Activated CD8-positive, alpha-beta T cell treated with anti-CD3 and anti-CD28 coated beads for 36 hours (primary cell): ENCODE data around the gene CELSR1. TPM values are rescaled to one million over a fixed set of nuclear protein-coding genes. Genes with fewer than 3 reads are reported as not detected.
"Not testable (repeated sequence)": the region's sequence is repeated elsewhere in the genome, so short reads cannot be mapped to it uniquely, and the experiment has no call there.

Experiments used
- ATAC-seq: fragments of 200-7000 bp; cut with Tn5 transposase; one replicate; pipeline ENCODE4 v1.10.0; 2021; ENCODE audit warnings: mild to moderate bottlenecking, moderate library complexity
- CTCF ChIA-PET: fragments of 350-600 bp; sonication (Branson Sonifier 250); formaldehyde crosslinking; loops from one replicate; lab custom pipeline; 2021; ENCODE audit warnings: antibody characterized with exemption; lab: Charles Lee
- POLR2A ChIA-PET: fragments of 350-600 bp; sonication (Branson Sonifier 250); formaldehyde crosslinking; loops from one replicate; lab custom pipeline; 2021; ENCODE audit warnings: antibody characterized with exemption; lab: Charles Lee
- DNase-seq: peaks from one replicate; pipeline ENCODE4 v3.0.0-alpha.2; 2020
- H3K27ac Mint-ChIP-seq: one replicate; pipeline ENCODE4 v1.8.0; 2021; ENCODE audit warnings: mild to moderate bottlenecking, mixed read lengths
- H3K27me3 Mint-ChIP-seq: one replicate; pipeline ENCODE4 v1.8.0; 2021; ENCODE audit warnings: mixed read lengths
- H3K36me3 Mint-ChIP-seq: one replicate; pipeline ENCODE4 v1.8.0; 2021; ENCODE audit warnings: low read depth, mixed read lengths
- H3K4me1 Mint-ChIP-seq: one replicate; pipeline ENCODE4 v1.8.0; 2021; ENCODE audit warnings: low read depth, mixed read lengths
- H3K4me3 Mint-ChIP-seq: one replicate; pipeline ENCODE4 v1.8.0; 2021; ENCODE audit warnings: mild to moderate bottlenecking, moderate library complexity, mixed read lengths
- H3K9me3 Mint-ChIP-seq: one replicate; pipeline ENCODE4 v1.8.0; 2021; ENCODE audit warnings: mixed read lengths
- intact Hi-C: fragments of 100-400 bp; cut with micrococcal nuclease; formaldehyde crosslinking; loops from one replicate; pipeline ENCODE4 v1.10.0; 2022
- total RNA-seq, 2 experiments: library from RNA; stranded (reverse); gene quantifications; one replicate each; pipeline ENCODE4 v1.2.3, GENCODE V29; 2021
- TF ChIP-seq, protein P1 (sequence below): fragments of 200-600 bp; IDR thresholded peaks from one replicate; pipeline ENCODE4 v1.8.0; 2022; ENCODE audit warnings: antibody characterized with exemption, mild to moderate bottlenecking

Gene CELSR1
- total RNA-seq, 2 experiments from 2014 or later: 0.25 to 0.36 TPM

- no peak overlapping the region for H3K4me3 Mint-ChIP-seq
- POLR2A ChIA-PET: interaction anchor here (0.9 kb wide), 1 partner anchor 18 kb away, joined by 3 read pairs; no protein-coding TSS in a partner anchor
- H3K4me1 Mint-ChIP-seq: peaks cover 11% of the 10 kb centered on the region
- peaks cover 10% of the 10 kb centered on the region for H3K27me3 Mint-ChIP-seq
- H3K36me3 Mint-ChIP-seq: no peaks in the 10 kb centered on the region
- ATAC-seq (no peak), DNase-seq (no peak)
- TF ChIP-seq, protein P1, sequence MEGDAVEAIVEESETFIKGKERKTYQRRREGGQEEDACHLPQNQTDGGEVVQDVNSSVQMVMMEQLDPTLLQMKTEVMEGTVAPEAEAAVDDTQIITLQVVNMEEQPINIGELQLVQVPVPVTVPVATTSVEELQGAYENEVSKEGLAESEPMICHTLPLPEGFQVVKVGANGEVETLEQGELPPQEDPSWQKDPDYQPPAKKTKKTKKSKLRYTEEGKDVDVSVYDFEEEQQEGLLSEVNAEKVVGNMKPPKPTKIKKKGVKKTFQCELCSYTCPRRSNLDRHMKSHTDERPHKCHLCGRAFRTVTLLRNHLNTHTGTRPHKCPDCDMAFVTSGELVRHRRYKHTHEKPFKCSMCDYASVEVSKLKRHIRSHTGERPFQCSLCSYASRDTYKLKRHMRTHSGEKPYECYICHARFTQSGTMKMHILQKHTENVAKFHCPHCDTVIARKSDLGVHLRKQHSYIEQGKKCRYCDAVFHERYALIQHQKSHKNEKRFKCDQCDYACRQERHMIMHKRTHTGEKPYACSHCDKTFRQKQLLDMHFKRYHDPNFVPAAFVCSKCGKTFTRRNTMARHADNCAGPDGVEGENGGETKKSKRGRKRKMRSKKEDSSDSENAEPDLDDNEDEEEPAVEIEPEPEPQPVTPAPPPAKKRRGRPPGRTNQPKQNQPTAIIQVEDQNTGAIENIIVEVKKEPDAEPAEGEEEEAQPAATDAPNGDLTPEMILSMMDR: no peak
- no peak overlapping the region for H3K27ac Mint-ChIP-seq
- CTCF ChIA-PET: interaction anchor here (1.7 kb wide), 1 partner anchor 135 kb away, joined by 4 read pairs; no protein-coding TSS in a partner anchor
- intact Hi-C loops: no loop called here
- no peaks in the 10 kb centered on the region for H3K9me3 Mint-ChIP-seq
These were observed 34.8 kb downstream of the CELSR1 start for GRCh38 chr22:46502440-46503175.

DNA sequence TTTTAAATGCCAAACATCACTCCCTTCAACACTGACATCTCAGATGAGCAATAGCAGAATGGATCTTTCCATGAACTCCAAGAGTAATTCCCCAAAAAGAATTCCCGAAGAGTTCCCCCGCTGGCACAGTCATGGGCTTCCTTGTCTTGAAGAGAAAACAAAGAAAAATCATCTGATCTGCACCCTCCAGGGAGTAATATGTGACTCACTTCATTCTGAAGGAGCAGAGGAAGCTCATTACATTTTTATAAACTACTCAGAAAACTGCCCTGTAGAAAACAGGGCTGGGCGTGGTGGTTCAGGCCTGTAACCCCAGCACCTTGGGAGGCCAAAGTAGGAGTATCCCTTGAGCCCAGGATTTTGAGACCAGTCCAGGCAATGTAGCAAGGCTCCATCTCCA, 35.7 kb downstream of the CELSR1 start:
- Mint-ChIP-seq H3K27me3 (peaks cover 10% of the 10 kb centered on the region), H3K36me3 (no peaks in the 10 kb centered on the region), H3K27ac (no peak overlapping the region), H3K4me1 (peaks cover 11% of the 10 kb centered on the region), H3K4me3 (no peak overlapping the region), H3K9me3 (no peaks in the 10 kb centered on the region)
- no peak for ATAC-seq
- DNase-seq: no peak
- TF ChIP-seq, protein P1: no peak
- ChIA-PET CTCF (interaction anchor here (1.7 kb wide), 1 partner anchor 134 kb away, joined by 4 read pairs; no protein-coding TSS in a partner anchor), POLR2A (no interaction called here)
- intact Hi-C loops: no loop called here

DNA sequence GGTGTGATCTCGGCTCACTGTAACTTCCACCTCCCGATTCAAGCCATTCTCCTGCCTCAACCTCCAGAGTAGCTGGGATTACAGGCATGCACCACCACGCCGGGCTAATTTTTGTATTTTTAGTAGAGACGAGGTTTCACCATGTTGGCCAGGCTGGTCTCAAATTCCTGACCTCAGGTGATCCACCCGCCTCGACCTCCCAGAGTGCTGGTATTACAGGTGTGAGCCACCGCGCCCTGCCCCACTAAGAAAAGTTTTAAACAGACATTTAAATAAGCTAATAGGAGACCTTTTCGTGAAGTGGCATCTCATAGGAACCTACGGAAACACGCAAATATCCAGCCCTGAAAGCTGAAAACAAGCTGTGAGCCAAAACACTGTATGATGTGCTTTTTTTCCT, 36.2 kb downstream of the CELSR1 start:
- CTCF ChIA-PET: interaction anchor here (1.4 to 1.7 kb wide), 2 partner anchors 133 to 134 kb away, joined by 3 to 4 read pairs; no protein-coding TSS in a partner anchor
- DNase-seq, H3K4me3 Mint-ChIP-seq, H3K27ac Mint-ChIP-seq, POLR2A ChIA-PET, H3K36me3 Mint-ChIP-seq, H3K9me3 Mint-ChIP-seq, intact Hi-C loops, ATAC-seq: not testable (repeated sequence)
- H3K4me1 Mint-ChIP-seq: peaks cover 11% of the 10 kb centered on the region
- H3K27me3 Mint-ChIP-seq: peaks cover 10% of the 10 kb centered on the region

GRCh38 chr22:46500201-46500600, 37.2 kb downstream of the CELSR1 start:
- Mint-ChIP-seq H3K27me3 (peaks cover 10% of the 10 kb centered on the region), H3K4me3 (no peak overlapping the region), H3K27ac (no peak overlapping the region), H3K36me3 (no peaks in the 10 kb centered on the region), H3K9me3 (no peaks in the 10 kb centered on the region), H3K4me1 (peaks cover 11% of the 10 kb centered on the region)
- ATAC-seq (no peak), DNase-seq (peak; percentile 15)
- TF ChIP-seq, protein P1: no peak
- intact Hi-C loops: no loop called here
- CTCF ChIA-PET: interaction anchor here (1.4 kb wide), 1 partner anchor 132 kb away, joined by 3 read pairs; no protein-coding TSS in a partner anchor
- POLR2A ChIA-PET: no interaction called here

GRCh38 chr22:46499805-46500189, 37.6 kb downstream of the CELSR1 start:
- TF ChIP-seq, protein P1: no peak
- DNase-seq (no peak), ATAC-seq (no peak)
- intact Hi-C loops: no loop called here
- Mint-ChIP-seq H3K36me3 (no peaks in the 10 kb centered on the region), H3K27ac (no peak overlapping the region), H3K27me3 (peaks cover 10% of the 10 kb centered on the region), H3K4me1 (peaks cover 11% of the 10 kb centered on the region), H3K4me3 (no peak overlapping the region), H3K9me3 (no peaks in the 10 kb centered on the region)
- CTCF ChIA-PET: interaction anchor here (1.4 kb wide), 1 partner anchor 132 kb away, joined by 3 read pairs; no protein-coding TSS in a partner anchor
- POLR2A ChIA-PET: no interaction called here
